Measurements from ENCODE around the gene BDKRB2. TPM values are rescaled to one million over a fixed set of nuclear protein-coding genes. Genes with fewer than 3 reads are reported as not detected.

The BDKRB2 gene
- total and polyA plus RNA-seq, 2 donors (not counting 1 experiment from before 2014, with no cell fraction given), result not detected

GRCh38 chr14:96277890-96278289 is 73.3 kb downstream of the BDKRB2 start:
- intact Hi-C loops (cut with micrococcal nuclease), result no loop called here
- Histone ChIP-seq H3K4me3 (ENCODE audit: control extremely low read depth in 1 of 5, extremely low read depth in 1 of 5, insufficient read depth in 1 of 5, low read depth in 2 of 5, low read length in 4 of 5) (no peak overlapping the region), H3K4me2 (replicated peaks; ENCODE audit: low read depth, low read length, poor library complexity, severe bottlenecking) (no peak overlapping the region), H3K9ac (ENCODE audit: low read length) (no peak overlapping the region), H3K27me3 (replicated peaks in 1 of 4; ENCODE audit: control extremely low read depth in 1 of 4, control insufficient read depth in 3 of 4, insufficient read depth in 4 of 4, low read length in 3 of 4) (no peaks in the 10 kb centered on the region), H3K79me2 (ENCODE audit: control insufficient read depth, insufficient read depth, low read length) (no peaks in the 10 kb centered on the region), H3K9me3 (ENCODE audit: control extremely low read depth in 1 of 3, control insufficient read depth in 2 of 3, insufficient read depth in 1 of 3, low read length in 2 of 3) (peaks cover 0 to 12% (median 11%) of the 10 kb centered on the region in 3 donors), H2AFZ (ENCODE audit: insufficient read depth, low read depth, low read length, poor library complexity, severe bottlenecking) (no peak overlapping the region), H3K27ac (ENCODE audit: low read length in 2 of 2) (no peak overlapping the region), H3K36me3 (replicated peaks in 1 of 2; ENCODE audit: control extremely low read depth in 1 of 2, control insufficient read depth in 1 of 2, extremely low read depth in 1 of 2, insufficient read depth in 2 of 2, low read length in 1 of 2) (peaks cover 0 to 2% of the 10 kb centered on the region in 2 experiments), H3K4me1 (ENCODE audit: control insufficient read depth in 2 of 2, insufficient read depth in 2 of 2, low read length in 2 of 2) (no peaks in the 10 kb centered on the region), H4K20me1 (ENCODE audit: control insufficient read depth, insufficient read depth, low read length, poor library complexity, severe bottlenecking) (no peaks in the 10 kb centered on the region)
- no peak for ATAC-seq (ENCODE audit: low read depth)
- Mint-ChIP-seq H3K27ac (no peak overlapping the region), H3K9me3 (ENCODE audit: insufficient read depth) (peaks cover 4% of the 10 kb centered on the region), H3K27me3 (no peaks in the 10 kb centered on the region), H3K4me3 (no peak overlapping the region), H3K4me1 (no peaks in the 10 kb centered on the region)
- POLR2A ChIA-PET, result no interaction called here
- no CpG with 5 or more reads among the region's 1 CpG for WGBS (ENCODE audit: insufficient coverage)
- no peak for TF ChIP-seq EZH2 (IDR thresholded peaks at IDR 0.05; ENCODE audit: borderline replicate concordance, insufficient read depth, low read depth, low read length, poor library complexity, severe bottlenecking)
- TF ChIP-seq, protein P1, sequence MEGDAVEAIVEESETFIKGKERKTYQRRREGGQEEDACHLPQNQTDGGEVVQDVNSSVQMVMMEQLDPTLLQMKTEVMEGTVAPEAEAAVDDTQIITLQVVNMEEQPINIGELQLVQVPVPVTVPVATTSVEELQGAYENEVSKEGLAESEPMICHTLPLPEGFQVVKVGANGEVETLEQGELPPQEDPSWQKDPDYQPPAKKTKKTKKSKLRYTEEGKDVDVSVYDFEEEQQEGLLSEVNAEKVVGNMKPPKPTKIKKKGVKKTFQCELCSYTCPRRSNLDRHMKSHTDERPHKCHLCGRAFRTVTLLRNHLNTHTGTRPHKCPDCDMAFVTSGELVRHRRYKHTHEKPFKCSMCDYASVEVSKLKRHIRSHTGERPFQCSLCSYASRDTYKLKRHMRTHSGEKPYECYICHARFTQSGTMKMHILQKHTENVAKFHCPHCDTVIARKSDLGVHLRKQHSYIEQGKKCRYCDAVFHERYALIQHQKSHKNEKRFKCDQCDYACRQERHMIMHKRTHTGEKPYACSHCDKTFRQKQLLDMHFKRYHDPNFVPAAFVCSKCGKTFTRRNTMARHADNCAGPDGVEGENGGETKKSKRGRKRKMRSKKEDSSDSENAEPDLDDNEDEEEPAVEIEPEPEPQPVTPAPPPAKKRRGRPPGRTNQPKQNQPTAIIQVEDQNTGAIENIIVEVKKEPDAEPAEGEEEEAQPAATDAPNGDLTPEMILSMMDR (IDR thresholded peaks at IDR 0.05), result no peak
- CTCF ChIA-PET, result no interaction called here
- no peak for DNase-seq

DNA sequence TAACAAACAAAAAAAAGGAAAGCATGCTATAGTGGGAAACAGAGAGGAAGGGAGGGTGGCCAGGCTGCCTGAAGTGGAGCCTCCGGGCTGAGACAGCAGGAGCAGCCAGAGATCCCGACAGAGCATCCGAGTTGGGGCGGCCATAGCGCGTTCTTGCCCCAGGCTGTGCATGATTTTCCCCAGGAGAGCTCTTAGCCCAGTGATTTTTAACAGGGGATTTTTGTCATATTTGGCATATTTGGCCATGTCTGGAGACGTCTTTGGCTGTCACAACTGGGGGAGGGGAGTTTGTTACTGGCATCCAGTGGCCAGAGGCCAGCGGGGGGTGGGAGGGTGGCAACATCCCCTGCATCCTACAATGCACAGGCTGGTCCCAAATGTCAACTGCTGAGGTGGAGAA is 74.9 kb downstream of the BDKRB2 start:
- no peak overlapping the region for H3K4me3 ChIP-seq (ENCODE audit: control extremely low read depth in 1 of 5, extremely low read depth in 1 of 5, insufficient read depth in 1 of 5, low read depth in 2 of 5, low read length in 4 of 5)
- no peak overlapping the region for H3K4me2 ChIP-seq (replicated peaks; ENCODE audit: low read depth, low read length, poor library complexity, severe bottlenecking)
- DNase-seq (no peak), ATAC-seq (ENCODE audit: low read depth) (no peak)
- Mint-ChIP-seq H3K4me1 (no peaks in the 10 kb centered on the region), H3K4me3 (no peak overlapping the region), H3K27me3 (no peaks in the 10 kb centered on the region), H3K9me3 (ENCODE audit: insufficient read depth) (peaks cover 4% of the 10 kb centered on the region), H3K27ac (no peak overlapping the region)
- H3K9ac ChIP-seq (ENCODE audit: low read length), result no peak overlapping the region
- H3K27me3 ChIP-seq (replicated peaks in 1 of 4; ENCODE audit: control extremely low read depth in 1 of 4, control insufficient read depth in 3 of 4, insufficient read depth in 4 of 4, low read length in 3 of 4), result no peaks in the 10 kb centered on the region
- intact Hi-C loops (cut with micrococcal nuclease), result no loop called here
- H3K36me3 ChIP-seq (replicated peaks in 1 of 2; ENCODE audit: control extremely low read depth in 1 of 2, control insufficient read depth in 1 of 2, extremely low read depth in 1 of 2, insufficient read depth in 2 of 2, low read length in 1 of 2), result peaks cover 0 to 15% of the 10 kb centered on the region in 2 experiments
- POLR2A ChIA-PET, result no interaction called here
- CTCF ChIA-PET, result no interaction called here
- no peaks in the 10 kb centered on the region for H4K20me1 ChIP-seq (ENCODE audit: control insufficient read depth, insufficient read depth, low read length, poor library complexity, severe bottlenecking)
- no peaks in the 10 kb centered on the region for H3K79me2 ChIP-seq (ENCODE audit: control insufficient read depth, insufficient read depth, low read length)
- 98% methylated on average over 6 of the region's 8 CpGs for WGBS (ENCODE audit: insufficient coverage)
- no peak for TF ChIP-seq EZH2 (IDR thresholded peaks at IDR 0.05; ENCODE audit: borderline replicate concordance, insufficient read depth, low read depth, low read length, poor library complexity, severe bottlenecking)
- TF ChIP-seq, protein P1 (IDR thresholded peaks at IDR 0.05), result no peak
- H2AFZ ChIP-seq (ENCODE audit: insufficient read depth, low read depth, low read length, poor library complexity, severe bottlenecking), result no peak overlapping the region
- H3K27ac ChIP-seq (ENCODE audit: low read length in 2 of 2), result no peak overlapping the region
- no peaks in the 10 kb centered on the region for H3K4me1 ChIP-seq (ENCODE audit: control insufficient read depth in 2 of 2, insufficient read depth in 2 of 2, low read length in 2 of 2)
- H3K9me3 ChIP-seq (ENCODE audit: control extremely low read depth in 1 of 3, control insufficient read depth in 2 of 3, insufficient read depth in 1 of 3, low read length in 2 of 3), result peaks cover 0 to 12% (median 11%) of the 10 kb centered on the region in 3 donors

Measured in B cell (primary cell).